ENCODE results near the gene CALN1.

Gene CALN1

GRCh38 chr7:72435925-72436480, 23.9 kb upstream of the CALN1 start:
- DNase-seq (ENCODE audit: low read depth in 1 of 2, low spot score in 1 of 2) = no peak
- no peak for TF ChIP-seq JUND (IDR thresholded peaks at IDR 0.05; ENCODE audit: low read depth)

GRCh38 chr7:72435366-72435765, 23.2 kb upstream of the CALN1 start:
- no peak for TF ChIP-seq JUND (IDR thresholded peaks at IDR 0.05; ENCODE audit: low read depth)
- in situ Hi-C loops (cut with HindIII; ENCODE audit: low pct_unique_long_range_greater_than_20kb, low sequenced_read_pairs) = no loop called here
- DNase-seq (ENCODE audit: low read depth in 1 of 2, low spot score in 1 of 2) = no peak

More at GRCh38 chr7:72435925-72436480, 23.9 kb upstream of the CALN1 start:
- in situ Hi-C loops (cut with HindIII; ENCODE audit: low pct_unique_long_range_greater_than_20kb, low sequenced_read_pairs) = no loop called here

GRCh38 chr7:72430531-72430930, 18.4 kb upstream of the CALN1 start:
- in situ Hi-C loops (cut with HindIII; ENCODE audit: low pct_unique_long_range_greater_than_20kb, low sequenced_read_pairs) = no loop called here
- DNase-seq (ENCODE audit: low read depth in 1 of 2, low spot score in 1 of 2) = peak in 1 of 2 experiments; percentile 44
- TF ChIP-seq JUND (IDR thresholded peaks at IDR 0.05; ENCODE audit: low read depth) = no peak

GRCh38 chr7:72429316-72429715, 17.2 kb upstream of the CALN1 start:
- in situ Hi-C loops (cut with HindIII; ENCODE audit: low pct_unique_long_range_greater_than_20kb, low sequenced_read_pairs) = no loop called here
- TF ChIP-seq JUND (IDR thresholded peaks at IDR 0.05; ENCODE audit: low read depth) = no peak
- DNase-seq (ENCODE audit: low read depth in 1 of 2, low spot score in 1 of 2) = no peak

- in situ Hi-C loops (cut with HindIII; ENCODE audit: low pct_unique_long_range_greater_than_20kb, low sequenced_read_pairs) = no loop called here
Measured at GRCh38 chr7:72416846-72417245, 4.7 kb upstream of the CALN1 start.

GRCh38 chr7:72415586-72415985, 3.4 kb upstream of the CALN1 start:
- in situ Hi-C loops (cut with HindIII; ENCODE audit: low pct_unique_long_range_greater_than_20kb, low sequenced_read_pairs) = no loop called here
- TF ChIP-seq JUND (IDR thresholded peaks at IDR 0.05; ENCODE audit: low read depth) = no peak
- DNase-seq (ENCODE audit: low read depth in 1 of 2, low spot score in 1 of 2) = no peak

More at GRCh38 chr7:72416846-72417245, 4.7 kb upstream of the CALN1 start:
- no peak for TF ChIP-seq JUND (IDR thresholded peaks at IDR 0.05; ENCODE audit: low read depth)
- DNase-seq (ENCODE audit: low read depth in 1 of 2, low spot score in 1 of 2) = no peak

- in situ Hi-C loops (cut with HindIII; ENCODE audit: low pct_unique_long_range_greater_than_20kb, low sequenced_read_pairs) = no loop called here
- DNase-seq (ENCODE audit: low read depth in 1 of 2, low spot score in 1 of 2) = no peak
- no peak for TF ChIP-seq JUND (IDR thresholded peaks at IDR 0.05; ENCODE audit: low read depth)
Measured at GRCh38 chr7:72413886-72414285, 1.7 kb upstream of the CALN1 start.

GRCh38 chr7:72413290-72413689, 1.2 kb upstream of the CALN1 start:
- no peak for DNase-seq (ENCODE audit: low read depth in 1 of 2, low spot score in 1 of 2)
- no peak for TF ChIP-seq JUND (IDR thresholded peaks at IDR 0.05; ENCODE audit: low read depth)
- in situ Hi-C loops (cut with HindIII; ENCODE audit: low pct_unique_long_range_greater_than_20kb, low sequenced_read_pairs) = no loop called here

GRCh38 chr7:72411419-72411818, 719 bp downstream of the CALN1 start:
- in situ Hi-C loops (cut with HindIII; ENCODE audit: low pct_unique_long_range_greater_than_20kb, low sequenced_read_pairs) = no loop called here
- no peak for TF ChIP-seq JUND (IDR thresholded peaks at IDR 0.05; ENCODE audit: low read depth)
- no peak for DNase-seq (ENCODE audit: low read depth in 1 of 2, low spot score in 1 of 2)

GRCh38 chr7:72409638-72410015, 2.5 kb downstream of the CALN1 start:
- in situ Hi-C loops (cut with HindIII; ENCODE audit: low pct_unique_long_range_greater_than_20kb, low sequenced_read_pairs) = no loop called here
- DNase-seq (ENCODE audit: low read depth in 1 of 2, low spot score in 1 of 2) = no peak
- no peak for TF ChIP-seq JUND (IDR thresholded peaks at IDR 0.05; ENCODE audit: low read depth)

GRCh38 chr7:72408966-72409637, 3.0 kb downstream of the CALN1 start:
- DNase-seq (ENCODE audit: low read depth in 1 of 2, low spot score in 1 of 2) = no peak
- no peak for TF ChIP-seq JUND (IDR thresholded peaks at IDR 0.05; ENCODE audit: low read depth)
- in situ Hi-C loops (cut with HindIII; ENCODE audit: low pct_unique_long_range_greater_than_20kb, low sequenced_read_pairs) = no loop called here

- in situ Hi-C loops (cut with HindIII; ENCODE audit: low pct_unique_long_range_greater_than_20kb, low sequenced_read_pairs) = no loop called here
Measured at GRCh38 chr7:72406820-72407403, 5.2 kb downstream of the CALN1 start.

GRCh38 chr7:72405871-72406270, 6.3 kb downstream of the CALN1 start:
- DNase-seq (ENCODE audit: low read depth in 1 of 2, low spot score in 1 of 2) = no peak
- in situ Hi-C loops (cut with HindIII; ENCODE audit: low pct_unique_long_range_greater_than_20kb, low sequenced_read_pairs) = no loop called here

More at GRCh38 chr7:72406820-72407403, 5.2 kb downstream of the CALN1 start:
- TF ChIP-seq JUND (IDR thresholded peaks at IDR 0.05; ENCODE audit: low read depth) = no peak
- no peak for DNase-seq (ENCODE audit: low read depth in 1 of 2, low spot score in 1 of 2)

More at GRCh38 chr7:72405871-72406270, 6.3 kb downstream of the CALN1 start:
- TF ChIP-seq JUND (IDR thresholded peaks at IDR 0.05; ENCODE audit: low read depth) = no peak

All from T47D (cell line).